ENCODE measurements around the gene KCNMA1.

KCNMA1 gene

DNA sequence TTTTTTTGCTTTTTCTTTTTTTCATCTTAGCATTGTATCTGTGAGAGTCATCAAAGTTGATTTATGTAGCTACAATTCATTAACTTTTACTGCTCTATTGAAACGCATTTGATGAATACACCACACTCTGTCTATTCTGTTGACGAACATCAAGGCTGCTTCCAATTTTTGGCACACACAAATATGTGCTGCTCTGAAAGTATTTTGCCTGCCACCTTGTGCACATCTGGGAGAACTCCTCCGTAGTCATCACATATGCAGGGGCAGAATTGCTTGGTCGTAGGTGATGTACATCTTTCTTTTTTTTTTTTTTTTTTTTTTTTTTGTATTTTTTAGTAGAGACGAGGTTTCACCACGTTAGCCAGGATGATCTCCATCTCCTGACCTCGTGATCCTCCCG is 796.8 kb downstream of the KCNMA1 start:
- DNase-seq, result no peak

DNA sequence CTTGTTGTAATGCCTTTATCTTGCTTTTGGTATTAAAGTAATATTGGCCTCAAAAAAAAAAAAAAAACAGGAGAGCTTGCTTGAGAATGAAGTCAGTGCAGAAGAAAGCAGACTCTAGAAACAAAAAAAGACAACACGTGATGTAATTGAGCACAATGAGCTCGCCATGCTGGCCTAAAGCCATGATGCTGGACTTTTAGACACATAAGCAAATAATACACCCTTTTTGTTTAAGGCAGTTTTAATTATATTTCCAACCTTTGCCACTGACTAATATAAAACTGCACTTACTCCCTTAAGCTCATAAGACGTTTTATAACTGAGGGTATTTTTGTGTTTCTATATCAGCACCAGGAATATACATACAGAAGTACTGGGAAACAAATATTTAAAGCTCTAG is 798.3 kb downstream of the KCNMA1 start:
- no peak for DNase-seq

DNA sequence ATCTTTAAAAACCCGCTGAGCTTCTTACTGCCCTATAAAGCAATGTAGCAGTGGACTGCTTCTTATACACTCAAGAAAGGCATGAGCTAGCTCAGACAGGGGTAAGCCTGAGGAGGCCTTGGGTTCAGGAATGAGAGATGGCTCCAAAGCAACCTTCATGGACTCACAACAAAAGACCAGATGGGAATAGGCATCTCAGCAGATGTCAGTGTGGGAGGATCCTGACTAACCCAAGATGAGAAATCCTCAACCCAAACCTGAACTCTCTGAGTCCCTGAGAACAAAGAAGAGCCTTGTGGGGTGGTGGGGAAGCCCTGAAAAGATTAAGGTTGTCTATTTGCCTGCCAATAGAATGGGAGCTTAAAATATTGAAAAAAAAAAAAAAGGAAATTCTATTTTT is 807.4 kb downstream of the KCNMA1 start:
- no peak for DNase-seq

- DNase-seq, result no peak
Observed at GRCh38 chr10:76829724-76830123, 807.9 kb downstream of the KCNMA1 start.

Data from activated gamma-delta T cell treated with Interleukin-2 at 50 U/mL for 16 hours (primary cell).